ENCODE results near the gene CDK3.

DNA sequence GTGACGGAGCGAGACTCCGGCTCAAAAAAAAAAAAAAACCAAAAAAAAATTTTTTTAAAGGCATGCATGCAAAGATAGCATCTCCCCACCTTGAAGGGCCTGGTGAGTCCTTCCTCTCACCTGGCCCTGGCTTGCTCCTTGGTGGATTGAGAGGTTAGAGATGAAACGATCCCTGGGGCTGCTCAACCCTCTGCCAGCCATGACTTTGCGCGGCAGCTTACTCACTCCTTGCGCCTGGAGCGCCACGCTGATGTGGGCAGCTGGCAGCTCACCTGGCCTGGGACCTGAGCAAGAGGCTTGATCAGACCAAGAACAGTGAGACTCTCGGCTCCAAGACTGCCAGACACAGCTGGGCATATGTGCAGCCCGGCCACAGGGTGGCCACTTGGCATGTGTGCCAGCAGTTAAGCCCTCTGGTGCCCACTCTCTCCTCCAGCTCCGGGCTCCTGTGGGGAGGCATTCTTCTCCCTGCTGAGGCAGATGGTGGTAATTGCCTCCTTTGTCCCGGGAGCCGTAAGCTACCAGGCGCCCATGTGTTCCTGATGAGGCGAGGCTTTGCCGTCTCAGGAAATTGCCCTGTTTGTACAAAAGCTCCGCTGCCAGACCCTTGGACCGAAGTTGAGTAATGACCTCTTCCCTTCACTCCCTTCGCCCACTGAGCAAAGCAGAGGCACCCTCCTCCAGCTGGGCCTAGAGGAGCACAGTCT is 31.6 kb downstream of the CDK3 start:
- no peak for TF ChIP-seq JUN (IDR thresholded peaks at IDR 0.05; ENCODE audit: borderline replicate concordance, insufficient read depth, insufficient read length, low read depth)
- no peak for TF ChIP-seq GATA2 (IDR thresholded peaks at IDR 0.05; ENCODE audit: insufficient read depth, insufficient read length, low read depth, low read length)
